GM12873 (cell line): Measurements from ENCODE around the gene RAB35.

Experiments
- TF ChIP-seq, protein P1 (sequence below): IDR thresholded peaks from 2 replicates; pipeline ENCODE4 v1.5.1; 2012; ENCODE audit warnings: low read depth, mild to moderate bottlenecking, moderate library complexity, low read length, control low read depth; ENCODE audit not compliant: insufficient read depth; ENCODE audit errors: missing control alignments

The RAB35 gene

DNA sequence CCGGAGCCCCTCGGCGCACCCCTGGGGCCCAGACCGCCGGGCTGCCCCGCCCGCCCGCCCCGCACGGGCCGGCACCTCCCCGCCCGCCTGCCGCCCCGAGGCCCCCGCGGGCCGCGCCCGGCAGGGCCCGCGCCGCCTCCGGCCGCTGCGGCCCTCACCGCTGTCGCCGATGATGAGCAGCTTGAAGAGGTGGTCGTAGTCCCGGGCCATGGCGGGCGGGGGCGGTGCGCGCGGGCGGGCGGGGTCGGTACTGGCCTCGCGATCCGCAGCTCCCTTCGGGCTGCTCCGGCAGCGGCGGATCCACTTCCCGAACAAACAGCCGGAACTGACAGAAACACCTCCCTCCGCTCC is at the start of gene RAB35:
TSS of gene RAB35 (minus strand) at position 313 of the 351 bp plus-strand sequence. CDS start at position 210, 103 bp downstream.
- TF ChIP-seq, protein P1, sequence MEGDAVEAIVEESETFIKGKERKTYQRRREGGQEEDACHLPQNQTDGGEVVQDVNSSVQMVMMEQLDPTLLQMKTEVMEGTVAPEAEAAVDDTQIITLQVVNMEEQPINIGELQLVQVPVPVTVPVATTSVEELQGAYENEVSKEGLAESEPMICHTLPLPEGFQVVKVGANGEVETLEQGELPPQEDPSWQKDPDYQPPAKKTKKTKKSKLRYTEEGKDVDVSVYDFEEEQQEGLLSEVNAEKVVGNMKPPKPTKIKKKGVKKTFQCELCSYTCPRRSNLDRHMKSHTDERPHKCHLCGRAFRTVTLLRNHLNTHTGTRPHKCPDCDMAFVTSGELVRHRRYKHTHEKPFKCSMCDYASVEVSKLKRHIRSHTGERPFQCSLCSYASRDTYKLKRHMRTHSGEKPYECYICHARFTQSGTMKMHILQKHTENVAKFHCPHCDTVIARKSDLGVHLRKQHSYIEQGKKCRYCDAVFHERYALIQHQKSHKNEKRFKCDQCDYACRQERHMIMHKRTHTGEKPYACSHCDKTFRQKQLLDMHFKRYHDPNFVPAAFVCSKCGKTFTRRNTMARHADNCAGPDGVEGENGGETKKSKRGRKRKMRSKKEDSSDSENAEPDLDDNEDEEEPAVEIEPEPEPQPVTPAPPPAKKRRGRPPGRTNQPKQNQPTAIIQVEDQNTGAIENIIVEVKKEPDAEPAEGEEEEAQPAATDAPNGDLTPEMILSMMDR = no peak

DNA sequence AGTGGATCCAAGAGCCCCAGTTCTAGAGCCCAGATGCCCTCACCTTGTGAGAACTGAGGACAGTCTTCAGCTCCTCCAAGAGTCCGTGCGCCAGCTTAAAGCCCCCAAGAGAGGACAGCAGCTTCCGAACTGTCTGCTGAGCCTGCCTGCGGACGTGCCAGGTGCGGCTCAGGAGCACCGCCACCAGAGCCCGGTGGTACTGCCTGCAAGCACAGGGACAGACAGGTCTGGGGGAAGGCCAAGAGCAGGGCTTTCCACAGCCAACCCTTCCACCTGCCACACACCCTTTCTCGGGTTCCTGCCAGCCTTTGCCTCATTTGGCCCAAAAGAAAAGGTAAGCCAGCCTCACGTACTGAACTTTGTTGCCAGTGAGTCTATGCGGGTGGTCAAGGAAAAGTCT is 47.7 kb upstream of the RAB35 start:
- TF ChIP-seq, protein P1 = no peak

DNA sequence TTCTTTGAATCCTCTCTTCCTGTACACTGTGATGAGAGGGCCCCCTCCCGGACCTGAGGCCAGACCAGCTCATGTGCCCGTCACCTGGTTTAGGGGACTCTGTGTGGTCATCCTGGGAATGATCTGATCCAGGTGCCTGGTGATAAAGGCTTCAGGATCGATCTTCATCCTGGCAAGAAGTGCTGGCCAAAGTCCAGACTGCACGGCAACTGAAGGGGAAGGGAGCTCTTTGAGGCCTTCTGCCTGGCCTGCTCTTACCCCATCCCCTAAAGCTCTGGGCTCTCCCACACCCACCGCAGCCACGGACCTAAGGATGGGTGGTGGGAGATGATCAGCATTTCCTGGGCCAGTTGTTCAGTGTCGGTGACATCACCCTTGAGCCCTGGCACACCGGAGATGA is 46.2 kb upstream of the RAB35 start:
- TF ChIP-seq, protein P1 = no peak

DNA sequence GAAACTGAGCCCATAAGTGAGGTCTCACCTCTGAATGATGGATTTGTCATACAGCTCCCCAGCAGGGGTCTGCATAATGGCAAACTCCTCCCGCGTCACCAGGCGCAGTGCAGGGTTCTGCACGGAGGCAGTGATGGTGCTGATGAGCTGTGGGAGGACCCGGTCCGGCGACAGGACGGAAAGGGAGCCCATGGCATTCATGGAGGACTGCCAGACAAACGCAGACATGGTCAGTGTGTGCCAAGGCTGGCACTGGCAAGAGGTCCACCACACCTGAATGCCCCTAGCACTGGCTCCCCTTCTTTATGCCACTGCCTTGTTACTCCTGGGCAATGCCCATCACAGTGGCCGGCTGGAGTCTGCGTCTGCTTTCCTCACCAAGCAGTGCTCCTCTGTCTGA is 45.3 kb upstream of the RAB35 start:
- TF ChIP-seq, protein P1 = no peak

DNA sequence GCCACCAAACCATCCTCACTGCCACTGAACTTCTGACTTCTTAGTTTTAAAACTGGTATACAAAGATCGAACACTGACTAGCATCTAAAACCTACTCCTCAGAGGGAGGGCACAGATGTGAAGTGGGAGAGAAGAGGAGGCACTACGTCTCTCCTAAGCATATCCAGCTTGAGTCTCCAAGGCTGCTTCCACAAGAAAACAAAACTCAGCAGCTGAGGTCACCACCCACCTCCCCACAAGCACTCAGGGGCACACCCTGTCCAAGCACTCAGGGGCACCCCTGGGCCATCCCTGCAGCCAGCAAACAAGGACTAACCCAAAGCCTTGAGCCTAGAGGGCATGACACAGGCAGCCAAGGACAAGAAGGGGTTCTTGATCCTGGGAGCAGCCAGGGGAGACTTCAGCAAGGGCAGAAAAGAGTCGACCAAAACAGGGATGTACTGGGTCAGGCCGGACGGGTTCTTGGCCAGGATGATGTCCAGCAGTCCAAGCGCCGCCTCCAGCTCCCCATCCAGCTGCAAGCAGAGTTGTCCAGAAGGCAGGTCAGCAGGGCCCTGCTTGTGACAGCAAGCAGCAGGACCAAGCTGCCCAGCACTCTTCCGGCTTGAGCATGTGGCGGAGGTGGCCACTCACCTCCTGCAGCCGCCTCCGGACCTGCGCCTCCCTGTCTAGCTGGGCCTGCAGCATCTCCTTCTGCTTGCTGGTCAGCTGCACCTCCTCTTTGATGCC is 43.1 kb upstream of the RAB35 start:
- TF ChIP-seq, protein P1 = no peak

DNA sequence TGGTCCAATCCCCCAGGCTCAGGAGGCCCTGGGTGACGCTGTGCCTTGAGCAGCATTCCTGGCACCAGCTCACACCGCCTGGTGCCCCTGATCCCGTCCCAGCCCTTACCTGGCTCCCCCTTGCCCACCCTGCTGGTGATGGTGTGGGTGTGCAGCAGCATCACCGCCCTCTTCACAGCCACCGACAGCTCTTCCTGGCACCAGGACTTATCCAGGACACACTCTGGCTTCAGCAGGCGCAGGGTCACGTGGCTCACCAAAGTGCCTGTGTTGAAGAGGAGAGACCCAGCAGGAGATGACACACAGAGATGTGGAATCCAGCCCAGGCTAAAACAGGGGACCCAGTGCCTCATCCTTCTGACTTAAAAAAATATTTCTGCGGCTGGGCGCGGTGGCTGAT is 41.8 kb upstream of the RAB35 start:
- TF ChIP-seq, protein P1 = no peak

DNA sequence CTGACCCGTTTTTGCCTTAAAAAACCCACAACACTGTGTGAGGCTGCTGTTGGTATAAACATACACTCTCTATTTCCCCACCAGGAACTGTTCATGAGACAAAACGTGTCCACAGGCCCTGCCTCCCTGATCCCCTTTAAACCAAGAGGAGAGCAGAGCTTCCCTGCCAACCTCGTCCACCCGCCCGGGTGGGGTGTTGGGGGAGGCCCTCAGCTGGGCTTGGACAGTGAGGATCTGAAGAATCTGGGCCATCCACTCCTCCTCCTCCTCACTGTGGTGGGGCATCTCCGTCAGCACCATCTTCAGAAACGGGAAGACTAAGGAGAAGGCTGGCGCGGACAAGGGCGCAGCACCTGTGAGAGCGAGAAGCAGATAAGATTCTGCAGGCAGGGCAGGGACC is 41.1 kb upstream of the RAB35 start:
- TF ChIP-seq, protein P1 = no peak
